ENCODE results near the gene DGKQ. TPM values are rescaled to one million over a fixed set of nuclear protein-coding genes. Genes with fewer than 3 reads are reported as not detected.

Gene DGKQ
- total and polyA plus RNA-seq, 2 of the 13 experiments (the other 11 are each of a cell fraction or from before 2014, with no cell fraction given), result 4.5 to 7.2 TPM

GRCh38 chr4:993111-994029, 20.0 kb upstream of the DGKQ start, which contains the start of gene SLC26A1 (continued):
- no peak for TF ChIP-seq ZNF512B (CRISPR knock-in tag; IDR thresholded peaks at IDR 0.05; ENCODE audit: borderline replicate concordance)
- TF ChIP-seq ELF1 (CRISPR knock-in tag; IDR thresholded peaks at IDR 0.05), result no peak
- no peak for TF ChIP-seq ATF6 (CRISPR knock-in tag; conservative IDR thresholded peaks at IDR 0.05)
- peak; percentile 10; the same call in 1 of the 2 replicates for TF ChIP-seq POGZ (CRISPR knock-in tag; IDR thresholded peaks at IDR 0.05)
- no peak for TF ChIP-seq ZNF335 (CRISPR knock-in tag; IDR thresholded peaks at IDR 0.05)
- 0 out of 2 replicates have a peak, but pooled peaks have one; percentile 63 for TF ChIP-seq RFXAP (CRISPR knock-in tag; IDR thresholded peaks at IDR 0.05; ENCODE audit: borderline replicate concordance)
- TF ChIP-seq ZIK1 (CRISPR knock-in tag; IDR thresholded peaks at IDR 0.05; ENCODE audit: borderline replicate concordance, low read depth), result peak; percentile 63; the same call in 1 of the 2 replicates
- TF ChIP-seq RNF2 (conservative IDR thresholded peaks at IDR 0.05; ENCODE audit: low read depth), result no peak
- 0 out of 2 replicates have a peak, but pooled peaks have one; percentile 9 for TF ChIP-seq DPF2 (CRISPR knock-in tag; IDR thresholded peaks at IDR 0.05; ENCODE audit: borderline replicate concordance, low read depth)
- TF ChIP-seq ARNTL (CRISPR knock-in tag; IDR thresholded peaks at IDR 0.05), result peak; percentile 58
- TF ChIP-seq ZNF441 (CRISPR knock-in tag; IDR thresholded peaks at IDR 0.05; ENCODE audit: borderline replicate concordance), result 0 out of 2 replicates have a peak, but pooled peaks have one; percentile 7
- peak; percentile 75 for TF ChIP-seq ARID4A (CRISPR knock-in tag; IDR thresholded peaks at IDR 0.05; ENCODE audit: borderline replicate concordance)
- no peak for TF ChIP-seq KLF9 (CRISPR knock-in tag; IDR thresholded peaks at IDR 0.05; ENCODE audit: low read depth)
- TF ChIP-seq HNRNPUL1 (IDR thresholded peaks at IDR 0.05; ENCODE audit: low read depth, low read length), result no peak
- TF ChIP-seq PAXIP1 (CRISPR knock-in tag; conservative IDR thresholded peaks at IDR 0.05), result peak; percentile 60
